Loucy (cell line): ENCODE results near the gene POU2F1.

ENCODE experiments used
- EZH2phosphoT487 ChIP-seq: fragments of 200-600 bp; IDR thresholded peaks from 2 replicates; pipeline ENCODE4 v1.6.1; 2018; ENCODE audit warnings: antibody characterized with exemption, mild to moderate bottlenecking, moderate library complexity, borderline replicate concordance
- TF ChIP-seq, protein P1 (sequence below): fragments of 200-600 bp; sonication (generic); conservative IDR thresholded peaks from 2 replicates; pipeline ENCODE4 v1.5.1; 2014; ENCODE audit warnings: mild to moderate bottlenecking, antibody characterized with exemption, low read length

DNA sequence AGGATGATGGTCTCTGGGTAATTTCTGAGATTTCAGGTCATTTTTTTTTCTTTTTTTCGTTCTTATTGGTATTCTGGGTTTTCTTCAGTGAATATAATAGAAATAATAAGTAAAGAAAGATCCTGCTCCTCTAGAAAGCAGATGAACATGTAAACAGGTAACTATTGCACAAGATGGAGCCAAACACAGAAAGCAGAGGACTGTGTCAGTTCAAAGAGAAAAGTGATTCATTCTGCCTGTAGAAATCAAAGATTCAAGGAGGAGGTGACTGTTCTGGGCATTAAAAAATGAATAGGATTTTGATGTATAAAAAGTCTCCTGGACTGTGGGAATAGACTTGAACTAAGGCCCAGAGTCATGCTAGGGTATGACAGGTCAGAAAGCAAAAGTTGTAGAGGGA lies 41.9 kb upstream of the POU2F1 start:
- TF ChIP-seq, protein P1, sequence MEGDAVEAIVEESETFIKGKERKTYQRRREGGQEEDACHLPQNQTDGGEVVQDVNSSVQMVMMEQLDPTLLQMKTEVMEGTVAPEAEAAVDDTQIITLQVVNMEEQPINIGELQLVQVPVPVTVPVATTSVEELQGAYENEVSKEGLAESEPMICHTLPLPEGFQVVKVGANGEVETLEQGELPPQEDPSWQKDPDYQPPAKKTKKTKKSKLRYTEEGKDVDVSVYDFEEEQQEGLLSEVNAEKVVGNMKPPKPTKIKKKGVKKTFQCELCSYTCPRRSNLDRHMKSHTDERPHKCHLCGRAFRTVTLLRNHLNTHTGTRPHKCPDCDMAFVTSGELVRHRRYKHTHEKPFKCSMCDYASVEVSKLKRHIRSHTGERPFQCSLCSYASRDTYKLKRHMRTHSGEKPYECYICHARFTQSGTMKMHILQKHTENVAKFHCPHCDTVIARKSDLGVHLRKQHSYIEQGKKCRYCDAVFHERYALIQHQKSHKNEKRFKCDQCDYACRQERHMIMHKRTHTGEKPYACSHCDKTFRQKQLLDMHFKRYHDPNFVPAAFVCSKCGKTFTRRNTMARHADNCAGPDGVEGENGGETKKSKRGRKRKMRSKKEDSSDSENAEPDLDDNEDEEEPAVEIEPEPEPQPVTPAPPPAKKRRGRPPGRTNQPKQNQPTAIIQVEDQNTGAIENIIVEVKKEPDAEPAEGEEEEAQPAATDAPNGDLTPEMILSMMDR = no peak
- TF ChIP-seq EZH2phosphoT487 = no peak
